ENCODE data around the gene FAM162A. TPM values are rescaled to one million over a fixed set of nuclear protein-coding genes. Genes with fewer than 3 reads are reported as not detected.

The FAM162A gene
- total and polyA plus RNA-seq, 2 donors (not counting 3 experiments of a cell fraction or from before 2014, with no cell fraction given) = 12.6 to 23.4 TPM

- no TSS peak for BruUV-seq (replicated peaks)
Observed at GRCh38 chr3:122374034-122374433, 9.9 kb upstream of the FAM162A start.

More at GRCh38 chr3:122374034-122374433, 9.9 kb upstream of the FAM162A start:
- Histone ChIP-seq H3K9me3 (replicated peaks; ENCODE audit: control insufficient read depth, insufficient read depth, low read length) (no peaks in the 10 kb centered on the region), H3K4me2 (ENCODE audit: insufficient read depth, low read length) (no peak overlapping the region), H2AFZ (ENCODE audit: low read depth, low read length) (no peak overlapping the region), H3K9ac (replicated peaks; ENCODE audit: extremely low read depth, insufficient read depth, low read length) (no peak overlapping the region), H3K4me1 (ENCODE audit: control insufficient read depth, extremely low read depth, insufficient read depth, low read length) (no peaks in the 10 kb centered on the region), H3K4me3 (replicated peaks in 1 of 3; ENCODE audit: insufficient read depth in 1 of 3, low read depth in 1 of 3, low read length in 3 of 3) (no peak overlapping the region), H3K36me3 (ENCODE audit: control insufficient read depth in 2 of 2, extremely low read depth in 1 of 2, insufficient read depth in 2 of 2, low read length in 2 of 2) (no peaks in the 10 kb centered on the region), H4K20me1 (replicated peaks; ENCODE audit: control insufficient read depth, extremely low read depth, insufficient read depth, low read length) (no peaks in the 10 kb centered on the region), H3K27me3 (ENCODE audit: control insufficient read depth in 2 of 2, insufficient read depth in 2 of 2, low read length in 2 of 2) (no peaks in the 10 kb centered on the region), H3K79me2 (ENCODE audit: control insufficient read depth, insufficient read depth, low read length) (peaks cover 18% of the 10 kb centered on the region), H3K27ac (ENCODE audit: insufficient read depth, low read depth, low read length) (no peak overlapping the region), H3K9me1 (replicated peaks; ENCODE audit: control insufficient read depth, extremely low read depth, insufficient read depth, low read length) (no peaks in the 10 kb centered on the region)
- ChIA-PET POLR2A (interaction anchor here (1.0 kb wide), 1 partner anchor 9 kb away, joined by 3 read pairs; the partner anchor contains the start of gene MIX23), CTCF (no interaction called here)
- dilution Hi-C loops (cut with MboI; ENCODE audit: extremely low pct_ligation_motif_present, low sequenced_read_pairs) (no loop called here), intact Hi-C loops (cut with micrococcal nuclease) (no loop called here)
- FAIRE-seq = no peak
- DNase-seq (ENCODE audit: low read depth, low spot score) = no peak
- TF ChIP-seq EZH2 (IDR thresholded peaks at IDR 0.05; ENCODE audit: borderline replicate concordance, low read depth, low read length, severe bottlenecking) (no peak), POLR2A (IDR thresholded peaks at IDR 0.05; ENCODE audit: low read depth, low read length) (no peak), CTCF (IDR thresholded peaks at IDR 0.05; ENCODE audit: extremely low read depth in 1 of 2, insufficient read depth in 1 of 2, low read depth in 1 of 2, low read length in 2 of 2) (no peak), GATA2 (IDR thresholded peaks at IDR 0.05; ENCODE audit: insufficient read depth, insufficient read length, low read depth, low read length) (no peak), POLR2AphosphoS5 (IDR thresholded peaks at IDR 0.05; ENCODE audit: insufficient read depth, low read depth, low read length) (no peak), MYC (IDR thresholded peaks at IDR 0.05; ENCODE audit: low read depth, low read length) (no peak), MAX (IDR thresholded peaks at IDR 0.05; ENCODE audit: insufficient read depth, insufficient read length) (no peak), FOS (IDR thresholded peaks at IDR 0.05; ENCODE audit: borderline replicate concordance, insufficient read depth, low read length) (no peak), JUN (IDR thresholded peaks at IDR 0.05; ENCODE audit: borderline replicate concordance, insufficient read depth, insufficient read length, low read depth) (no peak)

All from endothelial cell of umbilical vein (primary cell).